ENCODE measurements around the gene UPB1.
A peak's percentile ranks its signal among the peaks of the same experiment; 100 is the strongest.

UPB1 gene

GRCh38 chr22:24503137-24503842 is 8.2 kb downstream of the UPB1 start:
- DNase-seq (ENCODE audit: extremely low read depth in 1 of 2, low read depth in 1 of 2): peak; percentile 35 to 39

DNA sequence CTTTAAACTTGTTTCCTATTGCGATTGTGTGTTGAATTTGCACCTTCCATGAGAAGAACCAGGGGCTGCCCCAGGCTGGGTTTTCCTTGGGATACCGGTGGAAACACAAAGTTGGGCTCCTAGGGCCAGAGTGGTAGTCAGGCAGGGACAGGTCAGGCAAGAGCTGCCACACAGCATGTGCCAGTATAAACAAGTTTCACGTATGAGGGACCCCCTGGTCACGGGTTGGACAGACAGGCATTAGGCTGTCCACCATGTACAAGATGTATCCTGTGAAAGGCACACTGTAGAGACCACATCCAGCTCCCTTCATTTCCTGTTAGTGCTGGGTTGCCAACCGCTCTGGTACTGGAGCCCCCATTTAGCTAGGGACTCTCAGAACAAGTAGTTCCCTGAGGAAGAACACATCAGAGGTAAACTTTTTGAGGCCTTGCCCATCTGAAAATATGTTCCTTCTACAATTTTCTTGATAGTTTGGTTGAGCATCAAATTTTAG is 8.8 kb downstream of the UPB1 start:
- no peak for DNase-seq (ENCODE audit: extremely low read depth in 1 of 2, low read depth in 1 of 2)

GRCh38 chr22:24504540-24504939 is 9.4 kb downstream of the UPB1 start:
- no peak for DNase-seq (ENCODE audit: extremely low read depth in 1 of 2, low read depth in 1 of 2)

DNA sequence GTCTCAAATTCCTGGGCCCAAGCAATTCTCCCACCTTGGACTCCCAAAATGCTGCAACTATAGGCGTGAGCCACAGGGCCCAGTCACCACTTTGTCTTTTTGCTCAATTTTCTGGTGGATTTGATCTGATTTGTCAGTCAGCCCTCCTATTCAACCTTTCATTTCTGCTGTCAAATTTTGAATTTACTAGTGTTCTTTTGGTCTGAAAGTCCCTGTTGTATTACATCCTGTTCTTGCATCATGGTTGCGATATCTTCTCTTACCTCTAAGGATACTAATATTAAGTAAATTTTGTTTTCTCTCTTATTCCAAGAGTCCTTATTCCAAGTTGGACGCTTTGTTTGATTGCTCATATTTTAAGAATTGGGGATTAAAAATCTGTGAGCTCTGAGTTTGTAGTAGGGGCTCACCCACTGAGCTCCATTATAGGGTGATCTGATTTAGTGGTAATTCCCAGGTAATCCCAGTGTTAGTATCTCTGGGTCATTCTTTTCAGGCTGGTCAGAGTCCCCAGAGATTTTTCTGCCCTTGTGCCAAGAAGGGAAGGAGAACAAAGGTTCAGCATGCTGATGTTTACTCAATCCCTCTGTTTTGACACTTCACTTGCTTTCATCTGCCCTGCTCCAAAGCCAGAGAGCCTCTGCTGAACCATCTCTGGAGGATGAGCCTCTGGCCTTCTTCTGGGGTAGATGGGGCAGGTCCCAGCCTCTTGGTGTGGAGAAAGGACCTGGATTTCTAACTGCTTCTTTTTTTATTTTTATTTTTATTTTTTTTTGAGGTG is 10.0 kb downstream of the UPB1 start:
- DNase-seq (ENCODE audit: extremely low read depth in 1 of 2, low read depth in 1 of 2): no peak

GRCh38 chr22:24506802-24507438 is 11.8 kb downstream of the UPB1 start:
- no peak for DNase-seq (ENCODE audit: extremely low read depth in 1 of 2, low read depth in 1 of 2)

- no peak for DNase-seq (ENCODE audit: extremely low read depth in 1 of 2, low read depth in 1 of 2)
These were observed 12.6 kb downstream of the UPB1 start for GRCh38 chr22:24507716-24508115.

DNA sequence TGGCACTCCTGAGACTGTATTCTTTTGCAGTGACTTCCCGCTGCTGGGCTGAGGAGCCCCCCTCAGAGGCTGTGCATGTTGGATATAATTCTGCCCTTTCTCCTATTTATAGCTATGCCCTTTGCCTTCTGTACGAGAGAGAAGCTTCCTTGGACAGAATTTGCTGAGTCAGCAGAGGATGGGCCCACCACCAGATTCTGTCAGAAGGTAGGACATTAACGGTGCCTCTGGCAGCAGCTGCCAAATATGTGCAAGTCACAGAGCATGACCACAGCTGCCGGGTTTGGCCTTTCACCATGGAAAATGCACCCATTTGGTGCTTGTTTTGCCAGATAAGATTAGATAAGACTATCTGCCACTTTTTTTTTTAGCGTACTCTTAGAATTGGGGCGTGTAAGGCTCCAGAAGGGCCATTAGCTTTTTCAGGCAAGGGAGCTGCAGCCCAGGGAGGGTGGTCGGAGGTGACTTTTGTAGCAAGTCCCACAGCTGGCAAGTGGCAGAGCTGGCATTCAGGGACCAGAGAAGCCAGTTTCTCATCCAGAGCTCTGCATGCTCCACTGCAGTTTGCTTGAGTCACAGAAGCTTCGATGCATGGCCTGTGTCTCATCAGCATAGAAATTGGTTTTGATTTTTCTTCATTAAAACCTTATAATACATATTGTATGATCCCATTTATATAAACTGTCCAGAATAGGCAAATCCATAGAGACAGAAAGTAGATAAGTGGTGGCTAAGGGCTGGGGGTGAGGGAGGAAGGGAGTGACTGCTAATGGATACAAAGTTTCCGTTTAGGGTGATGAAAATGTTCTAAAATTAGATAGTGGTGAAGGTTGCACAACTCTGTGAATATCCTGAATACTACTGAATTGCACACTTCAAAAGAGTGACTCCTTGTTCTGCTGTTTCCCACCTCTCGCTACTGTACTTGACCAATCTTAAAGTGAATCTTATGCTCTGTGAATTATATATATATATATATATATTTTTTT is 15.8 kb downstream of the UPB1 start:
- no peak for DNase-seq (ENCODE audit: extremely low read depth in 1 of 2, low read depth in 1 of 2)

DNA sequence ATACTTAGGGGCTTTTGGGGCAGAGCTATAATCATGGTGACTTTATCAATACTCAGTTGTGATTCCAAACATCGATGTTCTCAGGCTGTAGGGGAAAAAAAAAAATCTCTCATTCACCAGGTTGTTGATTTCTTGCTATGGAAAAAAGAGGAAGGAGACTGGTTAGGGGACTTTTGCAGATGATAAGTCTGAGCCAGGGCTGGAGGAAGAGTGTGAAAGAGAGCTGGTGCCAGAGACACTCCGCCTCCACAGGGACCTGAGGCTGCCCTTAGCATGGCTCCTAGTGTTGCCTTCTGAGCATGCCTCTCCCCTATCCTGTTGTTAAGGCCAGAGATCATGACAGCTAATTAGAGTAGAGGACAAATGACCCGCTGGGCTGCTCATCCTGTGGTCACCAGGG is 16.9 kb downstream of the UPB1 start:
- no peak for DNase-seq (ENCODE audit: extremely low read depth in 1 of 2, low read depth in 1 of 2)

GRCh38 chr22:24513378-24514240 is 18.5 kb downstream of the UPB1 start:
- no peak for DNase-seq (ENCODE audit: extremely low read depth in 1 of 2, low read depth in 1 of 2)

DNA sequence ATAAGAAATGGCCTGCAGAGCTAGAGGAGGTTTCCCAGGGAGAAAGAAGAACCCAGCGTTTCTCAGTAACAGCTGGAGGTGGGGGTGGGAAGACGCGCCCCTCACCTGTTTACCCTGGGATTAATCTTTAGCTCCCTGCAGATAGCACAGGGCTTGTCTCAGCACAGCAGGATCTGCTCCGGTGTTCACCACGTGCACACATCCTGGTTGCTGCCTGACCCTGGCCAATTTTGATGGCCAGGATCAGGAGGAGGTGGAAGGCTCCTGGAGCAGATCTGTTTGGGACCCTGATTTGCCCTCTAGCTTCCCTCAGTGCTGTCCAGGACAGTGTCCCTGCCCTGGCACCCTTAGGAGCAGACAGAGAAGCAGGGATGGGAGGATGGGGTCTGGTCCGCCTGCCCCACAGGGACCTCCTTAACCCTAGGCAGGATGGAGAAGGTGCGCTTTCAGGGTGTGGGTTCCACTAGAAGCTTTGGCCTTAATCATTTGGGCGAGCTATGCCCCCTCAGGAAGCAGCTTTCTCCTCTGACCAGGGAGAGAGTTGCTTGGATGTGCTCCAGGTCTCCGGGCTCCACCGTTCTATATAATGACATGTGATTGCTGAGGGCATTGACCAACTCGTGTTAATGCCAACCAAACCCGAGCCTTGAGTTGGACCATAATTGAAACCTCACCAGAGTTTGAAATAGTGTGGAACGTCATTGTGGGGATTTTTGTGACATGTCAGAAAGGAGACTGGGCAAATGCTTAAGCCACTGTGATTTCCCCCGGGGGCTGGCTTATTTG is 19.3 kb downstream of the UPB1 start:
- DNase-seq (ENCODE audit: extremely low read depth in 1 of 2, low read depth in 1 of 2): no peak

- no peak for DNase-seq (ENCODE audit: extremely low read depth in 1 of 2, low read depth in 1 of 2)
These were observed 19.9 kb downstream of the UPB1 start for GRCh38 chr22:24515027-24515338.

GRCh38 chr22:24516301-24516737 is 21.2 kb downstream of the UPB1 start:
- no peak for DNase-seq (ENCODE audit: extremely low read depth in 1 of 2, low read depth in 1 of 2)

DNA sequence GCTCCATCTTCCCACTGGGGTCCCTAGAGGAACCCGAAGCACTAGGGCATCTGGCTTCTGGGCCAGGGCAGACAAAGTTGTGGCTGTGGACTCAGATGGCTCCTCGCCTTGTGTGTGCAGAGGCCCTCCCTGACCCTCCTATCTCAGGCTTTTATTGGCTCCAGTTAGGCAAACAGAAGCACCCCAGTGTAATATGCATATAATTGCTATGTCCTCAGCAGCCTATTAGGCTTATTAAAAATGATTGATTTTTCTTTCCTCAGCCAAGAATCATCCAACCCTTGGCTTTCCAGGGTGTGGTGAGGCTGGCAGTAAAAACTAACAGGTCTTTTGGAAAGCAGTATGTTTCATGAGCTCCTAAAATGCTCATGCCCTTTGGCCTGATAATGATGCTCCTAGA is 22.3 kb downstream of the UPB1 start:
- DNase-seq (ENCODE audit: extremely low read depth in 1 of 2, low read depth in 1 of 2): no peak

DNA sequence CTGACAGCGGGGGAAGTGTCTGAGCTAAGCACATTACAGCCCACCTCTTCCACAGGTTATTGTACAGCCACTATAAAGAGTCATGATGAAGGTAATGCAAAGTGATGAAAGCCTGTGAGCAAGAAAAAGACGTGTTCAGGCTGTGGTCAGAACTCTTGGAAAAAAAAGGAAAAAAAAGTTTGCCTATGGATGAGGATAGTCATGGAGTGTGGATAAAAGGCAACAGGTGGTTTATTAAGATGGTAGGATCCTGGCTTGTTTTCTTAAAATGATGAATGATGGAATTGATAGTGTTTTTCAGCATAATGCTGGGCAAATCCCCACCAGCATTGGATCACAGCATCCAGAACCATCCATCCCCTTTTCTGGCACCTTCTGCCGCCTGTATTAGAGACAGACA is 23.1 kb downstream of the UPB1 start:
- DNase-seq (ENCODE audit: extremely low read depth in 1 of 2, low read depth in 1 of 2): no peak

GRCh38 chr22:24518771-24519485 is 23.8 kb downstream of the UPB1 start:
- DNase-seq (ENCODE audit: extremely low read depth in 1 of 2, low read depth in 1 of 2): no peak

- no peak for DNase-seq (ENCODE audit: extremely low read depth in 1 of 2, low read depth in 1 of 2)
These were observed 24.4 kb downstream of the UPB1 start for GRCh38 chr22:24519496-24519895.

DNA sequence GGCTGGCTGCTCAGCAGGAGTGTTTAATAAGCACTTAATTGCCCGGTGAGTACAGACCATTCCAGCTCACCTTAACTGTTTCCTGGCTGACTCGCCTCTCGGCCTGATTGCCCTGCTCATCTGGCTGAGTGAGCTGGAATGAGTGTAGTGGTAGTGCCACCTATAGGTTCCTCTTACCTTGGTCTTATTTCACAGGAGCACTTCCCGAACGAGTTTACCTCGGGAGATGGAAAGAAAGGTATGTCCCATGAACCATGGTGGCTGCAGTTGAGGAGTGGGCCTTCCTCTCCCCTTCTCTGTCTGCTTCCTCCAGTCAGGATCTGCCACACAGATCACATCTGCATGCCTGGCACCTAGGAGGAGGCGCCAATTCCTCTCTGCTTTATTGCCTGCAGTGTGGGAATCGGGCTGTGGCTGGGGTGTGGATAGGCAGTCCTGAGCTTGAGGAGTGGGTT is 26.7 kb downstream of the UPB1 start:
- DNase-seq (ENCODE audit: extremely low read depth in 1 of 2, low read depth in 1 of 2): peak in 1 of 2 donors; percentile 34

DNA sequence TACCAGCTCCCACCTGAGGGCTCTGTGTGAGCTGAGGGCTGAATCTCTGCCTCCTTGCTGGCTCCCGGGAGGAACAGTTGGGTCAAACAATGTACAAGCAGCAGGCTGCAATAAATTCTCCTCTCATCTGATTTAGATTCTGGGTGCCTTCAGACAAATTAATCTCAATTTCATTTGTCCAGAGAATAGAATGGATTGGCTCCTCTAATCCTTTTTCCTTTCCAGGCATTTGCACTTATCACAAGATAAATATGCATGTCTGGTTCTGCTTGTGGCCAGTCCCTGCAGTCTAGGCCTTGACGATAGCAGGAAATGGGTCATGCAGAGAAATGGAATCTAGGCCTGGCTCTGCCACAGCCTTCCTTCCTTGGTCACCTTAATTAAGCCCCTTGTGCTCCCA is 28.7 kb downstream of the UPB1 start:
- DNase-seq (ENCODE audit: extremely low read depth in 1 of 2, low read depth in 1 of 2): no peak

All from stimulated activated CD8-positive, alpha-beta memory T cell treated with anti-CD3 and anti-CD28 coated beads, Interleukin-7, amount 100 ng/mL, for 48 hours (primary cell).